H7 (cell line): ENCODE measurements around the gene CCR7. TPM values are rescaled to one million over a fixed set of nuclear protein-coding genes. Genes with fewer than 3 reads are reported as not detected.

Source experiments
- DNase-seq: peaks from one replicate; pipeline ENCODE4 v3.0.0; 2012
- H3K27me3 ChIP-seq: 2 replicates; pipeline ENCODE4 v1.6.0; 2011; ENCODE audit warnings: mild to moderate bottlenecking, low read length; ENCODE audit not compliant: control insufficient read depth, insufficient read depth
- H3K36me3 ChIP-seq: replicated peaks from 2 replicates; pipeline ENCODE4 v1.5.1; 2011; ENCODE audit warnings: low read length; ENCODE audit not compliant: control insufficient read depth, insufficient read depth
- H3K4me3 ChIP-seq: 2 replicates; pipeline ENCODE4 v1.5.1; 2011; ENCODE audit warnings: low read depth, mild to moderate bottlenecking, control low read depth, low read length, moderate library complexity; ENCODE audit not compliant: insufficient read depth
- total RNA-seq: library from RNA; depleted of rRNA; stranded (reverse); fragments of >200 nt; shearing (Covaris generic); gene quantifications from 2 replicates; pipeline ENCODE4 v1.2.3, GENCODE V29; 2014

Gene CCR7
- total RNA-seq, 1 experiment from 2014 or later: 1.1 TPM

- Histone ChIP-seq H3K4me3 (no peak overlapping the region), H3K36me3 (no peaks in the 10 kb centered on the region), H3K27me3 (no peaks in the 10 kb centered on the region)
- peak; percentile 68 for DNase-seq
These were observed 46.7 kb downstream of the CCR7 start for GRCh38 chr17:40518401-40519088.

- no peak for DNase-seq
- H3K27me3 ChIP-seq: no peaks in the 10 kb centered on the region
- no peak overlapping the region for H3K4me3 ChIP-seq
- no peaks in the 10 kb centered on the region; the same call in 1 of the 2 replicates for H3K36me3 ChIP-seq
These were observed 47.3 kb downstream of the CCR7 start for GRCh38 chr17:40517981-40518380.

- no peak for DNase-seq
- H3K4me3 ChIP-seq: no peak overlapping the region
- H3K36me3 ChIP-seq: no peaks in the 10 kb centered on the region; the same call in 1 of the 2 replicates
- H3K27me3 ChIP-seq: no peaks in the 10 kb centered on the region
These were observed 48.0 kb downstream of the CCR7 start for GRCh38 chr17:40517286-40517662.

- no peaks in the 10 kb centered on the region for H3K27me3 ChIP-seq
- DNase-seq: no peak
- H3K4me3 ChIP-seq: no peak overlapping the region
- no peaks in the 10 kb centered on the region; the same call in 1 of the 2 replicates for H3K36me3 ChIP-seq
These were observed 48.5 kb downstream of the CCR7 start for GRCh38 chr17:40516581-40517285.

- no peaks in the 10 kb centered on the region; the same call in 1 of the 2 replicates for H3K36me3 ChIP-seq
- H3K27me3 ChIP-seq: no peaks in the 10 kb centered on the region
- no peak for DNase-seq
- H3K4me3 ChIP-seq: no peak overlapping the region
These were observed 49.7 kb downstream of the CCR7 start for GRCh38 chr17:40515491-40516041.

GRCh38 chr17:40515011-40515410 lies 50.3 kb downstream of the CCR7 start:
- Histone ChIP-seq H3K36me3 (no peaks in the 10 kb centered on the region; the same call in 1 of the 2 replicates), H3K4me3 (no peak overlapping the region), H3K27me3 (no peaks in the 10 kb centered on the region)
- no peak for DNase-seq

GRCh38 chr17:40514013-40514875 lies 51.0 kb downstream of the CCR7 start:
- H3K27me3 ChIP-seq: no peaks in the 10 kb centered on the region
- no peak overlapping the region for H3K4me3 ChIP-seq
- H3K36me3 ChIP-seq: no peaks in the 10 kb centered on the region; the same call in 1 of the 2 replicates
- no peak for DNase-seq

GRCh38 chr17:40511667-40512220 lies 53.5 kb downstream of the CCR7 start:
- Histone ChIP-seq H3K4me3 (no peak overlapping the region), H3K27me3 (no peaks in the 10 kb centered on the region), H3K36me3 (no peaks in the 10 kb centered on the region; the same call in 1 of the 2 replicates)
- DNase-seq: no peak

GRCh38 chr17:40511136-40511535 lies 54.1 kb downstream of the CCR7 start:
- Histone ChIP-seq H3K27me3 (no peaks in the 10 kb centered on the region), H3K36me3 (no peaks in the 10 kb centered on the region; the same call in 1 of the 2 replicates), H3K4me3 (no peak overlapping the region)
- no peak for DNase-seq

- Histone ChIP-seq H3K4me3 (no peak overlapping the region), H3K27me3 (no peaks in the 10 kb centered on the region), H3K36me3 (no peaks in the 10 kb centered on the region; the same call in 1 of the 2 replicates)
- no peak for DNase-seq
These were observed 55.0 kb downstream of the CCR7 start for GRCh38 chr17:40510328-40510648.

- H3K27me3 ChIP-seq: no peaks in the 10 kb centered on the region
- no peak for DNase-seq
- no peak overlapping the region for H3K4me3 ChIP-seq
- H3K36me3 ChIP-seq: no peaks in the 10 kb centered on the region; the same call in 1 of the 2 replicates
These were observed 55.5 kb downstream of the CCR7 start for GRCh38 chr17:40509626-40510327.

- H3K36me3 ChIP-seq: no peaks in the 10 kb centered on the region
- H3K4me3 ChIP-seq: no peak overlapping the region
- DNase-seq: peak; percentile 43
- no peaks in the 10 kb centered on the region for H3K27me3 ChIP-seq
These were observed 58.5 kb downstream of the CCR7 start for GRCh38 chr17:40506786-40507185.
